HG03196 (cell line): ENCODE results near the gene TPRX1.
"Not testable (repeated sequence)": the region's sequence is repeated elsewhere in the genome, so short reads cannot be mapped to it uniquely, and the experiment has no call there.

Experiments
- ATAC-seq: cut with Tn5 transposase; IDR thresholded peaks from one replicate; pipeline ENCODE4 v1.9.1; 2021; ENCODE audit not compliant: unreplicated experiment

The TPRX1 gene, protein sequence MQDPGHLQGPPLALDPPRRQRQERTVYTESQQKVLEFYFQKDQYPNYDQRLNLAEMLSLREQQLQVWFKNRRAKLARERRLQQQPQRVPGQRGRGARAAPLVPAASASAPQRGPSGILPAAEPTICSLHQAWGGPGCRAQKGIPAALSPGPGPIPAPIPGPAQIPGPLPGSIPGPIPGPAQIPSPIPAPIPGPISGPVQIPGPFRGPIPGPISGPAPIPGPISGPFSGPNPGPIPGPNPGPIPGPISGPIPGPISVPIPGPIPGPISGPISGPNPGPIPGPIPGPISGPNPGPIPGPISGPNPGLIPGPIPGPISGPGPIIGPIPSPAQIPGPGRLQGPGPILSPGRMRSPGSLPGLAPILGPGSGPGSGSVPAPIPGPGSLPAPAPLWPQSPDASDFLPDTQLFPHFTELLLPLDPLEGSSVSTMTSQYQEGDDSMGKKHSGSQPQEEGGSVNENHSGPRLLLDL

DNA sequence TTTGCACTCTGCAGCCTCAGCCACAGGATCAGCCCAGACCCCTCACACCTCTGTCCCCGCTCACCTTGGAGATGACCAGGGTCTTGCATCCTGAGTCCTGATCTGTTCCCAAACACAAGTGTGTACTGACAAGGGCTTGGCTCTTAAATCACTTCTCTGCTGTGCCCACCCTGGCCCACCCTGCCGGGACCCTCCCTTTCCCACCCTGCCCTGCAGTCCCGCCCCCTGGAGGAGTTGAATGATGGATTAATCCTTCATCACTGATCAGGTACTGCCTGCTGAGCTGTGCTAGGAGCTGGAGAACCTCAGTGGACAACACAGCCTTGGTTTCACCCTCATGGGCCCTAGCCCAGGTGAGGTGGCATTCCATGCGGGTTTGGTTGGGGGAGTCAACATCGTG lies at the start of gene TPRX1:
Gene TPRX1 (minus strand): TSS at position 101 of the 400 bp plus-strand sequence. CDS start 12 bp downstream, at position 89.
- not testable (repeated sequence) for ATAC-seq

- ATAC-seq, result no peak
Observed at GRCh38 chr19:47853003-47853402, 48.7 kb upstream of the TPRX1 start.

DNA sequence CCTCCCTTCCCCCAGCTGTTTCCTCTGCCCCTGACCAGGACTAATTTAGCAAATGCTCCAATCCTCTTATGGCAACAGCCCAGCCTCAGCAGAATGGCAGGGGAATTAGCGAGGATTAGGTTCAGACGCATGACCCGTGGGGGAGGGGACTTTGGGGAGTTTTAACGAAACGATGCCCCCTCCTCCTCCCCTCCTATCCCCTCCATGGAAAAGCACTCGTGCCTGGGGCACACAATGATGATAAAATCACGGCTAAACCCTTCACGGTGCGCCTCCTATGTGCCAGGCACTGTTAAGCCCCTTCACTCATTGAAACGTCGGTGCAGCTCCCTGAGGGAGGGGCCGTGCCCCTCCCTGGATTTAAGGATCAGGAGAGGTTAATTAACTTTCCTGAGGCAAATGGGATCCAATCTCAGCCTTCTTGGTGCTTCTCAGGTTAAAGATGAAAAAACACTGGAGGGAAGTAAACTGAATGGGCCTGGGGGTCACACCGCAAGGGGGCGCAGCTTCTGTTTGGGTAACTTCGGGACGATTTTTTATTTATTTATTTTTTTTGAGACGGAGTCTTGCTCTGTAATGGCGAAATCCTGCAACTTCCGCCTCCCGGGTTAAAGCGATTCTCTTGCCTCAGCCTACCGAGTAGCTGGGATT lies 44.6 kb upstream of the TPRX1 start:
- no peak for ATAC-seq

DNA sequence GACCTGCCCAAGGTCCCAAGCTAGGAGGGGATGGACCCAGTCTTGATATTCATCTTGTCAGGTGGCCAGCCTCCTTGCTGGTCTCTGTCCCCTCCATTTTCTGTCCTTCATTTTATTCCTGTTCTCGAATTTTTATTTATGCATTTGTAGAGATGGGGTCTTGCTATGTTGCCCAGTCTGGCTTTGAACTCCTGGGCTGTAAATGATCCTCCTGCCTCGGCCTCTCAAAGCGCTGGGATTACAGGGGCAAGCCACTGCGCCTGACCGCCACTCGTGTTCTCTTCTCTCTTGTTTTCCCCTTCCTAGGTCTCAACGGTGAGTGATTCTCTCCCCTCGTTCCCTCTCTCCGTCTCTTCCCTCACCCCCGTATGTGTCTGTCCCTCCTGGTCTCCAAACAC lies 44.1 kb upstream of the TPRX1 start:
- ATAC-seq, result no peak

DNA sequence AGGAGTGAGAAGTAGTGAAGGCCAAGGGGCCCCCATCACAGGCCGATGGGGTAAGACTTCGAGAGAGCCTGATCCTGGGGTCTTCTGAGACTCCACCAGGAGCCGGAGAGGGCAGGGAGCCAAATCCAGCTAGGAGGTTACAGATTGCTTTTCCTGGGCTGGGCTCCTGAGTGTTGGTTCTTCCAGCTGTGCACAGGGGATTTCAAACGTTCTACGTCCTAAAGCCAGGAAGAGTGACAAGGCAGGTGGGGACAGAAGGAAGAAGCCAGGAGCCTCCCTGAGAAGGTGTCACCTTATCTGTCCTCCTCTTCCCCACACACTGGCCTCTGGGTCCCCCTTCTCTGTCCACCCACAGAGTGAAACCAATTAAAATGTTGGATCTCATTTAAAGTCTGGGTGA lies 38.6 kb upstream of the TPRX1 start:
- ATAC-seq, result no peak

GRCh38 chr19:47839913-47840312 lies 35.6 kb upstream of the TPRX1 start:
- no peak for ATAC-seq

DNA sequence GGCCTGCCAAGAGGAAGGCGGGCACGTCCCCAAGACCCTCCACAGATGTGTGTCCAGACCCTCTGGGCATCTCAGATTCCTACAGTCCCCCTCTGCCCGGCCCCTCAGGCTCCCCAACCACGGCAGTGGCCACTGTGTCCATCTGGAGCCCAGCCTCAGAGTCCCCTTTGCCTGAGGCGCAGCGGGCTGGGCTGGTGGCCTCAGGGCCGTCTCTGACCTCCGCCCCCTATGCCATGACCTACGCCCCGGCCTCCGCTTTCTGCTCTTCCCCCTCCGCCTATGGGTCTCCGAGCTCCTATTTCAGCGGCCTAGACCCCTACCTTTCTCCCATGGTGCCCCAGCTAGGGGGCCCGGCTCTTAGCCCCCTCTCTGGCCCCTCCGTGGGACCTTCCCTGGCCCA lies 35.1 kb upstream of the TPRX1 start:
- no peak for ATAC-seq

GRCh38 chr19:47836038-47836437 lies 31.7 kb upstream of the TPRX1 start:
- no peak for ATAC-seq

- ATAC-seq, result no peak
Observed at GRCh38 chr19:47832723-47833122, 28.4 kb upstream of the TPRX1 start.

DNA sequence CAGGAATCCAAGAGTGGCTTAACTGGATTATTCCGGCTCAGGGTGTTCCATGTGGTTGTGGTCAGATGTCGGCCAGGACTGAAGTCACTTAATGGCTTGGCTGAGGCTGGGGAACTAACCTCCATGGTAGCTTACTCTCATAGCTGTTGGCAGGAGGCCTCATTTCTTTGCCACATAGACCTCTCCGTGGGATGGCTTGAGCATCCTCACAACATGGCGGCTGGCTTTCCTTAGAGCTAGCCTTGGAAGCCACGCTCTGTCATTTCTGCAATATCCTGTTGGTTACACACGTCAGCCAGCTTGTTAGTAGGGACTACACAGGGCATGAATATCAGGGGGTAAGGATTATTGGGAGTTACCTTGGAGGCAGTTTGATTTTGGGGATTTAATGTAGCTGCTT lies 22.4 kb upstream of the TPRX1 start:
- no peak for ATAC-seq

DNA sequence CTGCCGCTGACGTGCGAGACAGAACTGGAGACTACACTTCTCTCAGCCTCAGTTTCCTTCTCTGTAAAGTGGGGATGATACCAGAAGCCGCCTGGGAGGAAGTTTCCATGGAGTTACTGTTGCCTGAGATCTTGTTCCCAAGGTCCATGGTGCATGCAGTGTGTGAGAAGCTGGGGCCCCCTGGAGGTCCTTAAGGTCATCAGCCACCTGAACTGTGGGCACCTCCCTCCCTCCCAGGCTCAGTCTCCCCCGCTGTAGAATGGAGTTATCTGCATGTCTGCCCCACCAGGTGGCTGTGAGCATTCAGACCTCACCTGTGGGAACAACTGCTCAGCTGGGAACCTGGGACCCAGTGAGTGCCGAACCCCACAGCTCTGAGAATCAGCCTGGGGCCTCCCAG lies 20.0 kb upstream of the TPRX1 start:
- ATAC-seq, result no peak

DNA sequence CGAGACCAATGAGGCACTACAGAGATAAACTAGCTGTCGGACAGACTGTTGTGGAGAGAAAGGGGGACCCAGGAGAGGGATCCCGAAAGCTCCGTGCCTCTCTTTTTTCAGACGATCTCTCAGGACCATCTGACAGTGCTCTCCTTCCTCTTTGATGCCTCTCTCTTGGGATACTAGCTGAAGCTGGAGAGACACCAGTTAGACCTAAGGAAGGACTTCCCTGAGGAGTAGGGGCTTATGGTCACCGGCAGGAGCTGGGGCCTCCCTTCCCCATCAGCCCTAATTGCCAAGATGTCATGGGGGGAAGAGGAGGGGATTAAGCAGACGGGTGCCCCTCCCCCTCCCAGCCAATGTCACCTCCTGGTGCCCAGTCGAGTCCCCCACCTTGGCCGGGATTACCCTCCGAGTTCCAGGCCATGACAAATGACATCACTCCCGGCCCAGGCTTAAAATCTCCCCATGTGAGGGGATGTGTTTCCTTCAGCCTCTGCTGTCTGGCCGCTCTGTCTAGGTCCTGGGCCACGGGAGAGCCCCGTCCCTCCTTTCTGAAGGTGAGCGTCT lies 17.2 kb upstream of the TPRX1 start, which contains the start of gene CRX:
Gene CRX (plus strand): TSS at position 478 of the 561 bp plus-strand sequence. CDS start 12,507 bp downstream, outside the sequence.
- ATAC-seq, result no peak

GRCh38 chr19:47820410-47820809 lies 16.1 kb upstream of the TPRX1 start:
- ATAC-seq, result no peak

- no peak for ATAC-seq
Observed at GRCh38 chr19:47819858-47820257, 15.5 kb upstream of the TPRX1 start.

DNA sequence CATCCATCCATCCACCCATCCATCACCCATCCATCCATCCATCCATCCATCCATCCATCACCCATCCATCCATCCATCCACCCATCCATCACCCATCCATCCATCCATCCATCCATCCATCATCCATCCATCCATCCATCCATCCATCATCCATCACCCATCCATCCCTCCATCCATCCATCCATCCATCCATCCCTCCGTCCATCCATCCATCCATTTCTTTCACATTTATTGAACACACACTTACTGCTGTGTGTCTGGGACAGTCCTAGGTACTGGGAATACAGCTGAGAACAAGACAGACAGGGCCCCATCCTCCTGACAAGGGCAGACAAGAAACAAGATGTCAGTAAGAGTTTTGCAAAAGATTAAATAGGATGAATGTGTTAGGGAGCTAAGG lies 13.9 kb upstream of the TPRX1 start:
- ATAC-seq, result not testable (repeated sequence)

DNA sequence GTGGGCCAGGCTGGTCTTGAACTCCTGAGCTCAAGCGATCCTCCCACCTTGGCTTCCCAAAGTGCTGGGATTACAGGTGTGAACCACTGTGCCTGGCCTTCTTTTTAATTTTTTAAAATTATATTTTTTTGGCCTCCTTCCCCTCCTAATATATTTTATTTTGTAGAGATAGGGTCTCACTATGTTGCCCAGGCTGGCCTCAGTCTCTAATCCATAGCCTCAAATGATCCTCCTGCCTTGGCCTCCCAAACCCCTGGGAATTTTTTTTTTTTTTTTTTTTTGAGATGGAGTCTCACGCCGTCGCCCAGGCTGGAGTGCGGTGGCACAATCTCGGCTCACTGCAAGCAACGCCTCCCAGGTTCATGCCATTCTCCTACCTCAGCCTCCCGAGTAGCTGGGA lies 11.9 kb upstream of the TPRX1 start:
- ATAC-seq, result not testable (repeated sequence)

DNA sequence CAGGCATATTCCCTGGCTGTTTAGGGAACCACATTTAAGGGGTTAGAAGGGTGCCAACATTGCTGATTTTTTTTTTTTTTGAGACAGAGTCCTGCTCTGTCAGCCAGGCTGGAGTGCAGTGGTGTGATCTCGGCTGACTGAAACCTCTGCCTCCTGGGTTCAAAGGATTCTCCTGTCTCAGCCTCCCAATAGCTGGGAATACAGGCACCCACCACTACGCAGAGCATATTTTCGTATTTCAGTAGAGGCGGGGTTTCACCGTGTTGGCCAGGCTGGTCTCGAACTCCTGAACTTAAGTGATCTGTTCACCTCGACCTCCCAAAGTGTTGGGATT lies 9.6 kb upstream of the TPRX1 start:
- no peak for ATAC-seq

DNA sequence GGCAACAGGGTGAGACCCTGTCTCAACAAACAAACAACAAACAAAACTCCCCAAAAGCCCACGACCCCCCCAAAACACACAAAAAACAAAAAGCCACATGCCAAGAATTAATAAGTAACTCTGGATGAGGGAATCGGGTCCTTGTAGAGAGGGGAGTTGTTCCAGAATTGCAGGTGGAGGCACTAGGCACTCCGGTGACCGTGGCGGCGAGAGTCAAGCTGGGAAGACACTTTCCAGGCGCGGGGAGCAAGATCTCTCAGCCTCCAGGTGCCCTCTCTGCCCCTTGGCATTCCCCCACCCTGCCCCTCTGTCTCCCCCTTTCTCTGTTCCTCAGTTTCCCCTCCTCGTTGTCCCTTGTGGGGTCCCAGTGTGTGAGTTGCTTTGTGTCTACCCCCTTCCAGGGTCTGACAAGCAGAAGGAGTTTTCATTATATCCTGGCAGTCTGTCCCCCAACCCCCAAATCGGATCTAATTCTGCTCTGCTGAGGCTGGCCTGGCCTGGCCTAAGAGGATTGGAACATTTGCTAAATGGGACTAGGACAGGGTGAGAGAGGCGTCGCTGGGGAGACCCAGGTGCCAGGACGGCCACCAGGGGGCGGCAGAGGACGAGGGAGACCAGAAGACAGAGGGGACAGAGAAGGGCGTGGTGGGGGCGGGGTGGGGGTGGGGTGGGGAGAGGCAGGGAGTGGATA lies 9.1 kb upstream of the TPRX1 start:
- no peak for ATAC-seq

GRCh38 chr19:47806435-47806834 lies 2.1 kb upstream of the TPRX1 start:
- ATAC-seq, result no peak

GRCh38 chr19:47805313-47805712 lies 962 bp upstream of the TPRX1 start:
- no peak for ATAC-seq

- not testable (repeated sequence) for ATAC-seq
Observed at GRCh38 chr19:47803671-47804070, 680 bp downstream of the TPRX1 start.
